ENCODE results near the gene FCHSD2.
A peak's percentile ranks its signal among the peaks of the same experiment; 100 is the strongest.

The FCHSD2 gene

DNA sequence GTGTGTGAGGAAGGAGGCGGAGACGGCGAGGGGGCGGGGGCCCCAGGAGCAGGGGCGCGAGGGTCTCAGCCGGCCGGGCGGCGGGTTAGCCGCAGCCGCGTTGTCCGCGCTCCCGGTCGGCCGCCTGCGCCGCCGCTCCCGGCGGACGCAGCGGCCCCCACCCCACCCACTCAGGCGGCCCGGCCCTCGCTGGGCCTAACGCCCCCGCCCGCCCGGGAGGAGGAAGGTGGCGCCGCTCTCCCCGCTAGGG lies at the start of gene FCHSD2:
Gene FCHSD2 (minus strand): TSS at position 191 of the 250 bp plus-strand sequence. CDS start 441 bp downstream, outside the sequence.
- no peak for DNase-seq

DNA sequence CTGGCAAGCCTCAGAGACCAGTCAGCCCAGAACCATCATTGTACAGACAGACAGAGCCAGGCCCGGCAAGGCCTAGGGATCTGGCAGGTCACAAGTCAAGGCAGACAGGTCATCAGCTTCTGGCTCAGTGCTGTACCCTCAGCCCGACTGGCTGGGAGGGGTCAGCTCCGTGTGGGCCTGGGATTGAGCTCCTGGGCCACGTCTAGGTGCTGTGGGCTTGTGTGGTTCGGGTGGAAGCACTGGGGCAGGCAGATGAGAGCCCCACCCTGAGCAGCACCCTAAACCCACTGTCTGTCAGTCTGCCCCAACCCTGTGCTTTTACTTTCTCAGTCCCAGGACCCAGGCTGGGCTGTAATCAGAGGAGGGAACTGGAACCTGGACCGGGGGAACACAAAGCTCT lies 49.0 kb upstream of the FCHSD2 start:
- no peak for DNase-seq

DNA sequence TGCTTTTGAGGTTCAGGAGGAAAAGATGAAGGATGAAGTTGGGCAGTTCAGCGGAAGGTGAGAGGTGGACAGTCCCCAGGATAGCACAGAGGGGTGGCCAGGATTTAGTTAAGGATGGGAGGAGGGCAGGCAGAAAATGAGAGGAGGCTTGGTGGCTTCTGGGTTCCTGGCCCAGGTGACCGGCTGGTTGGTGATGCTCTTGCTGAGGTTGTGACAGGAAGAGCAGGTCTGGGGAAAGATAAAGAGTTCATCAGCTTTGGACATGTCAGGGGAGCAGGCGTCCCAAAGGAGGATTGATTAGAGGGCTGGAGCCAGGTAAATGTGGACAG lies 48.4 kb upstream of the FCHSD2 start:
- no peak for DNase-seq

DNA sequence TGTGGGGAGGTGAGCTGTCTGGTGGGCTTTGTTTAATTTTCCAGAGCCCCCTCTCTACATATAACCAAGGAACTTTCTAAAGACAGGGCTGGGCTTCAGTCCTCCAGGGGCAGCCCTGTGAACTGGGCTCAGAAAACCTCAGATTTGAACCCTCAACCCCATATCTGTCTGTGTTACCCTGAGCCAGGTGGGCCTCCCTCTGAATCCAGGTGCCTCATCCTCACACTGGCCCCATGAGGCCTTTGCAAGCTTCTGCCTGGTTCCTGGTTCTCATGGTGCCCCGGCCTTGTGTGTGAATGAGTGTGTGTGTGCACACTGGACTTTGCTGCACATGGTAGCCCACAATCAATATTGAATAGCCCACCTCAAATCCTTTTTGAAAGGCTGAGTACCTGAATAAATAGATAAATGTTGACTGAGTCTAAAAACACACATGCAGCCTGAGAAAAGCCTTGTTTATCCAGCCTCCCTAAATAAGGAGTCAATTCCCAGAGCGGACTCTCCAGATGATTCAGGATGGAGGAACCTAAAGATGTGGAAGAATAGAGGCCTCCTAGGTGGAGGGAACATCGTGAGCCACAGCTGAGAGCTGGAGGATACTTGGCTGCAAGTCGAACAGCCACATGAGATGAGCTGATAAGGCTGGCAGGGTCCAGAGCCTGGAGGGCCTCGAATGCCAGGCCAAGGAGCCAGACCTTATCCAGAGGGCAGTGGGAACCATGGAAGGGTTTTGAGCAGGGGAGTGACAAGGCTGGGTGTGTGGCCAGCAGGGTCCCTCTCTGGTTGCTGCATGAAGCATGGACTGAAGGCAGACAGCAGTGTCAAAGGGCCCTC lies 47.8 kb upstream of the FCHSD2 start:
- DNase-seq = no peak

DNA sequence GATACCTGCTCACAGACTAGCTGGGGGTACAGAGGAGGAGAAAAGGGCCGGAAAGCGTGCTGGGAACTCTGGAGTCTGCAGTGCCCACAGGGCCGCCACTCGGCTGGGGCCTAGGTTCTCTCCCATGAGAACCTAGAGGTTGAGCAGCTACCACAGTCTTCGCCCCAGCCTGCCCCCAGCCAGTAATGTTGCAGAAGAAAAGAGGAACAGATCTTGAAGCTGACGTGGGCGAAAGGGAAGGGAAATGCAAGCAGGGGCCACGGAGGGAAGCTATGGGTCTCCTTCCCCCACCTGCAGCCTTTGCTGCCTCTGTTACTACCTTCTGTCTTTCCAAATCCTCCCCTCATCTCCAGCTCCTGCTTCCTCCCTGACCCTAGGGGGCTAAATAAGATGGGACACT lies 47.2 kb upstream of the FCHSD2 start:
- DNase-seq = no peak

DNA sequence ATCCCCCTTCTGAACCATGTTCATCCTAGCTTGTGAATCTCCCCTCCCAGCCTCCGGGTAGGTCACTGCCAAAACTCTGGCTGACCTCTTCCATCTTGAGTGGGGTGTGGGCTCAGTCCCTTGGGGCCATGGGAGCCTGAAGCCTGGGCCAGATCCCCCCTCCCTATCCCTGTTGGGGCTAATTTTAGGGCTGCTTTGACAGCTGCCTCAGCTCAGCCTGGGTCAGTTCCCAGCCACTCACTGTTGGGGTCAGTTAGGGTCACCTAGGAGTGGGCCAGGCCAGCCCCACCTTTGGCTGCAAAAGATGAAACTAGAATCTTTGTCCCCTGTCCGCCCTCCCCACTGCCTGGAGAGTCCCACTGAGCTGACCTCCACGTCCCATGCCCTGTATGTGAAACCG lies 46.2 kb upstream of the FCHSD2 start:
- DNase-seq = no peak

DNA sequence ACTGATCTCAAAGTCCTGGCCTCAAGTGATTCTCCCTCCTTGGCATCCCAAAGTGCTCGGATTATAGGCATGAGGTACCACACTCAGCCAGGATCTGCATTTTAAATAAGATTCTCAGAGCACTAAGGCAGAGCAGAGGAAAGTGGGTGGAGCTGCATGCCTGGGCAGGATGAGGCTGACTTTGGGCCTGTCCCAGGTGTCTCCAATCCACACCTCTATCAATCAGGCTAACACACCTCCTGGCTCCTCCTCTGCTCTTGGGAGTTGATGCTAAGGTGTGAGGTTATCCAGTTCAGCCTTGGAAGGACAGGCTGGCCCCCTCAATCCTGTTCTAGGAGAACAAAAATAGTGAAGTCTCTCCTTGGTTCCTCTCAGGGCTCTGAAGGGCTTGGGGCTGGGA lies 45.7 kb upstream of the FCHSD2 start:
- no peak for DNase-seq

DNA sequence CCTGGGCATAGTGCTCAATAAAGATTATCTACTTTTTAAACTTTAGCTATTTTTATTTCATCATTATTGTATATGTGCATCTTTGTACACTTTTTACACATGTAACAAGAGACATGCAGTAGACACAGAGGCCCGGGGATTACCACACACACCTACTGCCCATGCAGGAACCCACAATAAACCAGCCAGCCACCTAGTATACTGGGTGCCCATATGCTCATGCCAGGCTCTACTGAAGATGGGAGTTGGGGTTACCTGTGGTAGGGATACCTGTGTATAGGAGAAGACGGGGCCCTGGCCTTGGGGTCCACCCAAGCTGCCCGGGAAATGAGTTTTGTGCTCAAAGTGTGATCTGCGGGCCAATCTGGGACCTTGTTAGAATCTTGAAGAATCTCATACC lies 44.8 kb upstream of the FCHSD2 start:
- DNase-seq = no peak

DNA sequence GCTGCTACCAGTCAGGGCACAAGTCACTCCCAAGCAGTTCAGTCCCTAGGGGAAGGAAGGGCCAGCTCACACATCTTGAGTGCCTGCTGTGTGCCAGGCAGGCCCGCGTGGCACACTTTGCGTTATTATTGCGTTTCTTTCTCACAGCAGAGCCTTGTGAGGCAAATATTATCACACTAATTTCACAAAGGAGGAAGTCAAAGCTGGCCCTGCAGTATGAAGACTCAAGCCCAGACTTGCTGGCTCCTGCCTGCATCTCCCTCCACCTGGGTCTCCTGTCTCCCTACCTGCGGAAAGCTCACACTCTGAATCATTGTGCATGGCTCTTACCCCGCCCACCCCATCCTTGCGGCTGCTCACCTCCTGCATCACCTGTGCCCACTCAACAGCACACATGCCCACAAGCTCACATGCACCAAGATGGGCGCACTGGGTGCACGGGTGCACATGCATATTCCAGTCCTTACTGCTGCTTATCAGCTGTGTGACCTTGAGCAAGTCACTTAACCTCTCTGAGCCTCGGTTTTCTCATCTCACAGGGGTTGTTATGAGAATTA lies 44.3 kb upstream of the FCHSD2 start:
- DNase-seq = no peak

DNA sequence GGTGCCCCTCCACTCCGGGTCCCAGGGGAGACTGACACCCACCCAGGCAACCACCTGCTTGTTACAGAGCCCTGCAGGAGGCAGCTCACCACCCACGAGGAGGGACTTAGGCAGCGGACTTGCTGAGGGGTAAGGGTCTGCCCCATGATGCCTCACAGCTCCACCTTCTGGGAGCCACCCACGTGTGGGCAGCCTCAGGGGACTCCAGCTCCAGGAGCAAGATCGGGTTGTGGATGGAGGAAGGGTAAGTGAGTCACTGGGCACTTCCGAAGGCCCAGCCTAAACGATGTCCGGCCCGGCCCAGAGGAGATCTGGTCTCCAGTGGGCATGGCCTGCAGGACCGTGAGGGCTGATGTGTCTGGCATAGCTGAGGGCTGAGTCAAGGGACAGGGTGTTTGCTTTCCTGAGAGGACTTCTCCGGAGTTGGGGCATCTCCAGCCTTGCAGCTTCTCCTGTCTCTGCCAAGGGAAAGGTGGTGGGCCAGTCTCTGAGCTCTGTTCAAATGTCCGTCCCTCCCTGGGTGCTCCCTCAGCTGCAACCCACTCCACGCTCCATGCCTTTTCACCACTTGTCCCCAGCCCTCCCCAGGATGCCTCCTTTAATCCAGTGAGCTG lies 43.7 kb upstream of the FCHSD2 start:
- no peak for DNase-seq

DNA sequence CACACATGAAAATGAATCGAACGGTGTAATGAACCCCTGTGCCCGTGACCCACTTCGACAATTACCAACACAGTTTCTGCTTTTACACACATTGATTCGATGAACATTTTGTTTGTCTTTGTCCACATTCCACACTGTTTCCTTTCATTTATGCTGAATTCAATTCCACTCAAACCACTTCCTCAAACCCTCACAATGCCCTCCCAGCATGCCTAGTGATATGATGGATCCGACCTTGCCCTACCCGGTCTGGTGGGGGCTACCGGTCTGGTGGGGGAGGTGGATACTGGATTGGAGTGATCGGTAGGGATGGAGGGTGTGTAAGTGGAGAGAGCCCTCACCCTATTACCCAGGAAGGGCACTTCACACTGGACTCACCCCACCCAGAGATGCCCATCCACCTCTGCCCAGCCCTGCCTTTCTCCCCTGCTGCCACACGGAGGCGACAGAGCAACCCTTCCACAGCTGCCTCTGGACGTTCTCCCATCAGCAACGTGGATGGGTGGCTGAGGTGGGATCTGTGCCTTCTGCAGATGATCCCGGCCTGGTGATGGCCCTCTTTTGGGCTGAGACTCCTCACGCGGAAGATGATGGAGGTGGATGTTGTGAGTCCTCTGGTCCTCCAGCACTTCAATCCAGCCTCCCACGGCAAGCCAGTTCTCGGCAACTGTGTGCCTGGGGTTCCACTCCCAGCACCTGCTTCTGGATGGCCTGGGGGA lies 43.0 kb upstream of the FCHSD2 start:
- DNase-seq = peak; percentile 84

DNA sequence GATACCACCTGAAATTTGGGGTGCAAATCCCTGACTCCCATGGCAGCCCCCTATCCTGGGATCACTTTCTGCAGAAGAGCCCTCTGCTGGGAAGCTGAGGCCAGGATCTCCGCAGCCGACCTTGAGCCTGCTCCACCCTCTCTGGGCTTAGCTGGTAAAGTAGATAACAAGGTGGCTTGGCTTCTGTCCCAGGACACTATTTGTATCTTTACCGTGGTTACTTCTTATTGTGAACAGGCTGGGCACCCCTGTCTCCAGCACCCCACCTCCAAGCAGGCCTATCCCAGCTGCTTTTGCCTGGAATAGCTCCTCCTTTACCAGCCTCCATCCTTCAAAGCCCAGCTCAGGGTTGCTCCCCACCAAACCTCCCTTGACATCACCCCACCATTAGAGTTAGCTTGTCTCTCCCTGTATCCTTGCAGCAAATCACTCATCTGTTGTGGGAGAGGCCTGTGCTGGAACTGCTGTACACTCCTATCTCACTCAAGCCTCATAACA lies 40.8 kb upstream of the FCHSD2 start:
- no peak for DNase-seq

DNA sequence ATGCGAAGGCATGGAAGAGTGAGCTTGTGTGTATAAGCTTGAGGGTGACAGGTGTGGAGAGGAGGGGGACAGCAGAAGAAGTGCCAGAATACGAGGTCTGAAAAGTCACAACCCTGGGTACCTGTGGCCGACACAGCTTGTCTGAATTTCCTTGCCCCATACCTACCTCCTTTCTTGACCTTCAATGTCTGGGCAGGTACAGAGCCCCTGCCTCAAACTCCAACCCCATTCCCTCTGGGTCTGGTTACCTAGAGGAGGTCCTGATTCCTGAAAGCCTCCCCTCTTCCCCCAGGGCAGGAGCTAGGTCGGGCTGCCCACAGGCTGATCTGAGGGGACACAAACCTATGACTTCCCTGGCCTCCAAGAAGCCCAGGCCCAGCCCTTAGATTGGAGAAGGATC lies 36.6 kb upstream of the FCHSD2 start:
- DNase-seq = no peak

DNA sequence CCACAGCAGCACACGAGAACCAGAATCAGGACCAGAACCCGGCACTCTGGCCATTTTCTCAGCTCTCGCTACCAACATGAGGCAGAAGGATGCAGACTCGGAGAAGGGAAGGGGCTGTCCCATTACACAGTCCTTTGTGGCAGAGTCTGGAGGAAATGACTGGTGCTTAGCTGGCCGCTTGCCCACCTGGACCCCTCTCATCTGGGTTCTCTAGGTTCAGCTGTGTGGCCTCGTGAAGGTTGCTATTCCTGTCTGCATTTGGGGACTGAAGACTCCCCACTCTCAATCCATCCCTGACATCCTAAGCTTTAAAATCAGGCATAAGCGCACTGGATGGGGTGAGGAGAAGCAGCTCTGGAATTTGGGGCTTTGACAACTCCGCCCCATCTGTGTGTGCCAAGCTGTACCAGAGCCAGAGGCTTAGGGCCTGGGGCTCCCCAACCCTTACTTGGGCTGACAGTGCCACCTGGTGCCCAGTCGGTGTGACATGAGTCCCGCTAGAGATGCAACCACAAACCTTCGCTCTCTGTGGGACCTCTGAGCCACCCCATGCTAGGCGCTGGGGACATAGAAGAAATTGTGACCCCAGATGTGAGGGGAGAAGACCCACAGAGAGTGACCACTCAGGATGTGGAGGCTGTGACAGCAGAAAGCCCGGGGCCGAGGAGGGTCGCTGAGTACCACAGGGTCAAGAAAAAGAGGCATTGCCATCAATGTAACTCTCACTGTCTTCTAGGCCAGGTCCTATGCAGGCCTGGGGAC lies 35.8 kb upstream of the FCHSD2 start:
- peak; percentile 88 for DNase-seq

DNA sequence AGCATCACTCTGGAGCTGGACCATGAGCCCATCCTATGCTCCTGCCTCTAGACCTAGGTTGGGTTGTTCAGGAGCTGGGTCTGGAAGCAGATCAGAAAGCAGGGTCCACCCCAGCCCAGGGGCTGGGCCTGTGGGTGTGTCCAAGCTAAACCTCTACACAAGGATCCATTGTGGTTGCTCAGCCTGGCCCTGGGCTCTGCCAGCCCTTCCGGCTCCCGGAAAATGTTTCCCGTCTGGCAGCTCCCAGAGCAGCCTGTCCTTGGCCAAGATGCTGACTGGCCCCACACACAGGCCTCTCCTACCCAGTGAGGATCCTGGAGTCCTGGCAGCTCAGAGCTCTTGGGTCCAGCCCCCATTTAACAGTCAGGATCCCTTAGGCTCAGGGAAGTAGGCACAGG lies 35.3 kb upstream of the FCHSD2 start:
- no peak for DNase-seq

DNA sequence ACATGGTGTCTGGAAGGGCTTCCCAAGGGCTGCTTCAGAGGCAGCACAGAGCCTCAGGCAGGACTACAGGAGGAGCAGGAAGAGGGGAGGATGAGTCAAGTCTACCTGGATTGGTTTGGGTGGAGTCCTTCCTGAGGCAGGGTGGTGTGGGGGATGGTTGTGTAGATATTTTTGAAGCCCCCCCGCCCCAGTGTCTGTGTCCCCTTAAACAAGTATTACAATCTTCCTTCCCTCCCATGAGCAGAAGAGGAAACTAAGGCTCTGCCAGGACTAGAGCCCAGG lies 34.7 kb upstream of the FCHSD2 start:
- DNase-seq = no peak

DNA sequence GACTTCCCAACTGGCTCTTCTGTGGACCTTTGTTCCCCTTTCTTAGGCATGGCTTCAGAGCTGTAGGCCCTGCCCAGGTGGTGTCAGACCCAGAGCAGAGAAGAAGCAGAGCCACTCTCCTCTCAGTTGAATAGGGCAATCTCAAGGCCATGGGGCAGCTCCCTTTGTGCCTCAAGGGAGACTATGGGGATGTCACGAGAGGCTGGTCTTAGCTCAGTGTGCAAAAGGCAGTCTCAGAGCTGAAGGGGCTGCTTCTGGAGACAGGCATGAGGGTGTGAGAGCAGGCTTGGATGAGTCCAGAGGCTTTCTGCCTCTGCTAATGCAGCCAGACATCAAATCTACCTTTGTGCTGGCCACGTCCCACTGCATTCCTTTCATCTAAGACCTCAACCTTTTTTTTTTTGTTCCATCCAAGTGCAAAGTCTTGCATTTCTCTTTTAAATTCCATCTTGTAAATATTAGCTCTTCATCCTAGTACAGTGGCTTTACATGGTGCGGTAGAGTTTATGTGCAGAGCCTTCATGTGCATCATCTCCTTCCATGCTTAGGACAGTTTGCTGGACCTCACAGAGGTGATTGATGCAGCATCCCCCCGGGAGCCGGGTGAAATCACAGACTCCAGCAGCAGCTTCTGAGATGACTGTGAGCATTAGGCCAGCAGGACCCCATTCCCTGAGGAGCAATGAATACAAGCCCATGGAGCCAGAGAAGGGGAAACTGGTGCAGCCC lies 34.2 kb upstream of the FCHSD2 start:
- DNase-seq = no peak

DNA sequence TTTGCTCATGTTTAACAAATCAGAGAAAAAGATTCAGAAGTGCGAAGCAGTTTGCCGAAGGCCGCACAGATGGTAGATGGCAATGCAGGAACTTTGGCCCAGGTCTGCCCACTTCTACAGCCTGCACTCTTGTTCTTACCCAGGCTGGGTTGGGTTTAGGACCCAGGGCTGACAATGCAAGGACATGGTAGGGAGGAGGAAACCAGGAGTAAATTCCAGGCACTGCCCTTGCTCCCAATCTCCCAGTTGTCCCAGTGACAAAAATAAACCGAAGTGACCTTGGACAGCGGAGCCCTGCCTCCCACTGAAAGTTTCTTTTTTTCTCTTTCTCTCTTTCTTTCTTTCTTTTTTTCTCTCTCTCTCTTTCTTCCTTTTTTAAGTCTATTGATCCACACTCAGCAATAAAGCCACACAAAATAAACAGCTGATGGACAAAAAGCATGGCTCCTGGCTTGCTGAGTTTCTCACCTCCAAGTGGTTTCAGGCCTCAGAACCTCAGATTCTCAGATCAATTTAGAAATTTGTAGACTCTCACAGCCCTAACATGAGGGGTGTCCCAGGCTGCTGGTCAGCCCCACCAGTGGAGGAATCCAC lies 33.5 kb upstream of the FCHSD2 start:
- DNase-seq = no peak

DNA sequence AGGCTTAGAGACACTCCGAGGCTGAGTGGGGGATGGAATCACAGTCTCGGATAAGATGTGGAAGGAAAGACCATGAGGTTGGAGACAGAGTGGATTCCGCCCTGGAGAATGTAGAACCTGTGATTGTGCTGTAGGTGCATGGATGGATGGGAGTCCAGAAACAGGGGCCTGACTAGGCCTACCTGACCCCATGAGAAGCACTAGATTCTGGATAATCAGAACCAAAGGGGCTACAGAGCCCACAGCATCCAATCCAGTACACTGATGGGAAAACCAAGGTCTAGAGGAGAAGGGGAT lies 32.3 kb upstream of the FCHSD2 start:
- no peak for DNase-seq

DNA sequence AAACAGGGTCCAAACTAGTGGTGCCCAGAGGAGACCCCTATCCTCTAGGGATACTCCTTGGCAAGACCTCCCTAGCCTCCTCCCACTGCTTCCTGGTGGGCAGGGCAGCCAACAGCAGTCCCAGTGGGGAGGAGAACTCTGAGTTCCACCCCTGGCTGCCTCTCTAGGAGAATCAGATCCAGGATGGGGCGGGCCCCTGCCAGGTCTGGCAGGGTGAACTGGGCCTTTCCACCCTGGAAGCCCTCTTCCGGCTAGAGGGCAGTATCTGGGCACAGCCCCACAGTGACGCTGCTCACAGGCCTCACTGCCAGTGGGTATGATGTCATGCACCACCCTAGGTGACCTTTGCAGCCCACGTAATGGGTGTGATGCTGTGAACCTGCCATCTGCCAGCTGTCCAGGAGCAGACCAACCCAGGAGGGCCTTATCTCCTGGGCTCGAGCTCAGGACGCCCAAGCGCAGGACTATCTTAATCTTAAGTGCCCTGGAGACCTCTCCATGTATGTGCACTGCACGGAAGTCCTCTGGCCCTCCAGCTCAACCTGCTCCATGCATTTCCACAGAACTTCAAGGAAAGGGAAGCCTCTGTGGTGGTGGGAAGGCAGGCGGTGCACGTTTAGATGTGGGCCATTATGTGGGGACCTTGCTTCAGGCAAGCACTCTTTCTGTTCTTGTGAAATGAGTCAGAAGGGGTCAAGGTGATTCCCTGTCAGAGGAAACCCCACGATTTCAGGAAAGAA lies 31.8 kb upstream of the FCHSD2 start:
- DNase-seq = no peak

DNA sequence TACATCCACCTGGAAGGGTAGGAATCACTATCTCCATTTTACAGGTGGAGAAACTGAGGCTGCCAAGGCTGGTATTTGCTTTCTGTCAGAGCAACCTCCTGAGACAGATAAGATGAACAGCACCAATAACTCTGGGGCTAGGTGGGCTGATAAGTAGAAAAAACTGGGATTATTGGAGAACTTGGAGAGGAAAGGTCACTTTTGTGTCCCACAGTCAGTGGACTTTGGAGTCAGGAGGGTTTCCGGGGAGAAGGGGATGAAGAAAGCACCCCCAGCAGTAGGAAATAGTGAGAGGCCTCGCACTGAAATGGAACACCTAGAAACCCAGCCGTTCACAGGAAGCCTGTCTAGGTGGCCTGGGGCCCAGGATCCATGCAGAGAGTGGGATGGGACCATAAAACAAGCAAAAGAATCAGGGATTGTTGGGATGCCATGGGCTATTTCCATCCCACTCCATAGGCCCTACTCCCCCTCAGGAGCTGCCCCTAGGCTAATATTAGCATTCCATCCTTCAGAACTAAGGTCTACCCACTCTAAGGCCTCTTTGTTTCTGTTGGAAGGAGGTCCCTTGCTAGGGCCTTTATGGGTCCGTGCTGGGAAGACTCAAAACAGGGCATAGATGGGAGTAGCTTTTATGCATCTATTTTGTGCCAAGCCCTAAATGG lies 31.0 kb upstream of the FCHSD2 start:
- no peak for DNase-seq
